A673 (cell line): Measurements from ENCODE around the gene UBE3B. TPM values are rescaled to one million over a fixed set of nuclear protein-coding genes. Genes with fewer than 3 reads are reported as not detected.

Source experiments
- BruUV-seq: library from RNA; stranded (reverse); fragments of 400-500 nt; replicated peaks from 2 replicates; lab custom pipeline; 2021; lab: Mats Ljungman, UMichigan
- CTCF ChIA-PET: fragments of 300-600 bp; sonication (Branson Sonifier 250); formaldehyde crosslinking; loops from one replicate; lab custom pipeline; 2022; ENCODE audit warnings: antibody characterized with exemption; lab: Charles Lee
- POLR2A ChIA-PET: fragments of 300-600 bp; sonication (Branson Sonifier 250); formaldehyde crosslinking; loops from one replicate; lab custom pipeline; 2022; ENCODE audit warnings: antibody characterized with exemption; ENCODE audit not compliant: low non-redundant PET; lab: Charles Lee
- DNase-seq: peaks from one replicate; pipeline ENCODE4 v3.0.0-alpha.2; 2015; ENCODE audit warnings: low spot score
- H3K27ac ChIP-seq: fragments of 200-600 bp; sonication (generic); 2 replicates; pipeline ENCODE4 v1.5.1; 2016; ENCODE audit warnings: mixed run types, low read depth, mild to moderate bottlenecking, mixed read lengths, antibody characterized with exemption, low read length; ENCODE audit not compliant: poor library complexity, severe bottlenecking
- H3K27me3 ChIP-seq: fragments of 200-600 bp; sonication (generic); replicated peaks from 2 replicates; pipeline ENCODE4 v1.6.1; 2017; ENCODE audit warnings: mixed run types, low read depth, mild to moderate bottlenecking, mixed read lengths, antibody characterized with exemption, low read length; ENCODE audit not compliant: insufficient read depth, poor library complexity
- H3K36me3 ChIP-seq: fragments of 200-600 bp; sonication (generic); 2 replicates; pipeline ENCODE4 v1.6.1; 2016; ENCODE audit warnings: mixed run types, mild to moderate bottlenecking, mixed read lengths, antibody characterized with exemption, low read length; ENCODE audit not compliant: insufficient read depth, poor library complexity, severe bottlenecking
- H3K4me1 ChIP-seq: fragments of 200-600 bp; sonication (generic); 2 replicates; pipeline ENCODE4 v1.6.1; 2017; ENCODE audit warnings: mixed run types, mild to moderate bottlenecking, mixed read lengths, antibody characterized with exemption, low read length; ENCODE audit not compliant: insufficient read depth, poor library complexity, severe bottlenecking
- H3K4me3 ChIP-seq: fragments of 200-600 bp; sonication (generic); 2 replicates; pipeline ENCODE4 v1.5.1; 2016; ENCODE audit warnings: low read depth, mixed run types, mild to moderate bottlenecking, mixed read lengths, low read length; ENCODE audit not compliant: poor library complexity, severe bottlenecking
- H3K9me3 ChIP-seq: fragments of 200-600 bp; sonication (generic); 2 replicates; pipeline ENCODE4 v1.6.1; 2016; ENCODE audit warnings: mixed run types, low read depth, mild to moderate bottlenecking, mixed read lengths, antibody characterized with exemption, low read length; ENCODE audit not compliant: poor library complexity, severe bottlenecking
- CTCF ChIP-seq: fragments of 300-800, 200-600 bp; sonication (generic); conservative IDR thresholded peaks from 2 replicates; pipeline ENCODE4 v1.5.1; 2017; ENCODE audit warnings: low read depth, mild to moderate bottlenecking, antibody characterized with exemption, low read length, moderate library complexity, mixed read lengths
- EZH2 ChIP-seq: fragments of 200-600 bp; sonication (generic); IDR thresholded peaks from 2 replicates; pipeline ENCODE4 v1.6.1; 2017; ENCODE audit warnings: borderline replicate concordance, low read depth, mild to moderate bottlenecking, mixed read lengths, antibody characterized with exemption, low read length; ENCODE audit not compliant: poor library complexity, severe bottlenecking
- intact Hi-C: fragments of 100-400 bp; cut with micrococcal nuclease; formaldehyde crosslinking; loops from one replicate; pipeline ENCODE4 v1.10.0; 2022; ENCODE audit not compliant: unreplicated experiment
- total RNA-seq: library from RNA; stranded (reverse); gene quantifications from 2 replicates; pipeline ENCODE4 v1.2.3, GENCODE V29; 2021

The UBE3B gene
- total RNA-seq, 1 experiment from 2014 or later: 29.2 TPM

GRCh38 chr12:109558374-109559199 lies 81.2 kb downstream of the UBE3B start:
- BruUV-seq: no TSS peak
- Histone ChIP-seq H3K9me3 (no peaks in the 10 kb centered on the region), H3K27me3 (no peaks in the 10 kb centered on the region), H3K27ac (no peak overlapping the region), H3K36me3 (peaks cover 21% of the 10 kb centered on the region), H3K4me1 (no peaks in the 10 kb centered on the region), H3K4me3 (no peak overlapping the region)
- CTCF ChIA-PET: no interaction called here
- TF ChIP-seq EZH2 (no peak), CTCF (no peak)
- intact Hi-C loops: no loop called here
- POLR2A ChIA-PET: no interaction called here
- no peak for DNase-seq

GRCh38 chr12:109559200-109559505 lies 81.7 kb downstream of the UBE3B start:
- TF ChIP-seq EZH2: no peak
- TF ChIP-seq CTCF: no peak
- H3K9me3 ChIP-seq: no peaks in the 10 kb centered on the region
- intact Hi-C loops: no loop called here
- ChIA-PET POLR2A (no interaction called here), CTCF (no interaction called here)
- H3K36me3 ChIP-seq: peaks cover 27% of the 10 kb centered on the region
- BruUV-seq: no TSS peak
- no peak overlapping the region for H3K4me3 ChIP-seq
- H3K4me1 ChIP-seq: no peaks in the 10 kb centered on the region
- no peak for DNase-seq
- H3K27ac ChIP-seq: no peak overlapping the region
- no peaks in the 10 kb centered on the region for H3K27me3 ChIP-seq

- H3K4me3 ChIP-seq: no peak overlapping the region
- H3K27me3 ChIP-seq: no peaks in the 10 kb centered on the region
- BruUV-seq: no TSS peak
- peaks cover 31% of the 10 kb centered on the region for H3K36me3 ChIP-seq
- no peaks in the 10 kb centered on the region for H3K4me1 ChIP-seq
- H3K9me3 ChIP-seq: no peaks in the 10 kb centered on the region
- intact Hi-C loops: no loop called here
- no peak for TF ChIP-seq EZH2
- no peak for DNase-seq
- CTCF ChIA-PET: no interaction called here
- no peak overlapping the region for H3K27ac ChIP-seq
- POLR2A ChIA-PET: no interaction called here
These were observed 82.2 kb downstream of the UBE3B start for GRCh38 chr12:109559601-109560000.
